CD4-positive, CD25-positive, alpha-beta regulatory T cell (primary cell): ENCODE data around the gene GIT2. TPM values are rescaled to one million over a fixed set of nuclear protein-coding genes. Genes with fewer than 3 reads are reported as not detected.
"Not testable (repeated sequence)": the region's sequence is repeated elsewhere in the genome, so short reads cannot be mapped to it uniquely, and the experiment has no call there.

Experiments used
- ATAC-seq, 2 donors: fragments of 150-1000 bp; cut with Tn5 transposase; one replicate each; pipeline ENCODE4 v1.10.0; 2021; ENCODE audit warnings: low read depth in 2 of 2, moderate number of reproducible peaks in 2 of 2, moderate library complexity in 1 of 2
- DNase-seq, 3 donors: peaks; one replicate each; pipeline versions ENCODE4 v3.0.0 to v3.0.0-alpha.2; 2012 to 2022; ENCODE audit warnings: mixed read lengths in 1 of 3
- H3K27ac ChIP-seq: one replicate; pipeline ENCODE4 v1.7.0; 2013; ENCODE audit warnings: mild to moderate bottlenecking, low read length; ENCODE audit not compliant: insufficient read depth, poor library complexity, severe bottlenecking
- H3K27me3 ChIP-seq: one replicate; pipeline ENCODE4 v1.7.0; 2013; ENCODE audit warnings: low read length; ENCODE audit not compliant: control insufficient read depth, insufficient read depth
- H3K36me3 ChIP-seq: one replicate; pipeline ENCODE4 v1.7.0; 2013; ENCODE audit warnings: mild to moderate bottlenecking, low read length, moderate library complexity; ENCODE audit not compliant: control insufficient read depth, insufficient read depth
- H3K4me1 ChIP-seq: 2 replicates; pipeline ENCODE4 v1.7.0; 2013; ENCODE audit warnings: mild to moderate bottlenecking, low read length; ENCODE audit not compliant: insufficient read depth, control insufficient read depth, poor library complexity, severe bottlenecking
- H3K4me3 ChIP-seq: one replicate; pipeline ENCODE4 v1.7.0; 2013; ENCODE audit warnings: low read depth, mild to moderate bottlenecking, low read length, moderate library complexity
- H3K9me3 ChIP-seq, 2 experiments: 1 replicate in 1 of 2; 2 replicates in 1 of 2; pipeline ENCODE4 v1.7.0; 2013; ENCODE audit warnings: low read length in 2 of 2, mild to moderate bottlenecking in 1 of 2, moderate library complexity in 1 of 2; ENCODE audit not compliant: control insufficient read depth in 2 of 2
- H3K27ac Mint-ChIP-seq, 3 donors: one replicate each; pipeline ENCODE4 v1.8.0; 2020 to 2022; ENCODE audit warnings: mild to moderate bottlenecking in 3 of 3, mixed read lengths in 3 of 3, moderate library complexity in 2 of 3
- H3K27me3 Mint-ChIP-seq: one replicate; pipeline ENCODE4 v1.8.0; 2022; ENCODE audit warnings: mild to moderate bottlenecking, mixed read lengths
- H3K36me3 Mint-ChIP-seq: one replicate; pipeline ENCODE4 v1.8.0; 2020; ENCODE audit warnings: mixed read lengths
- H3K4me1 Mint-ChIP-seq, 4 donors: one replicate each; pipeline ENCODE4 v1.8.0; 2020 to 2022; ENCODE audit warnings: mixed read lengths in 4 of 4, mild to moderate bottlenecking in 1 of 4
- H3K4me3 Mint-ChIP-seq, 4 donors: one replicate each; pipeline ENCODE4 v1.8.0; 2020 to 2022; ENCODE audit warnings: mild to moderate bottlenecking in 4 of 4, mixed read lengths in 4 of 4, moderate library complexity in 3 of 4
- H3K9me3 Mint-ChIP-seq, 7 donors: one replicate each; pipeline ENCODE4 v1.8.0; 2020 to 2022; ENCODE audit warnings: mixed read lengths in 7 of 7, mild to moderate bottlenecking in 3 of 7, moderate library complexity in 2 of 7
- polyA plus RNA-seq, 4 donors: library from polyadenylated mRNA; unstranded; fragments of 300-500 nt; fragmentation: Illumina TruSeq; gene quantifications; one replicate each; pipeline ENCODE4 v1.2.3, GENCODE V29; 2021
- total RNA-seq: library from RNA; stranded (reverse); gene quantifications from one replicate; pipeline ENCODE4 v1.2.3, GENCODE V29; 2022

Gene GIT2
- total and polyA plus RNA-seq, 5 donors from 2014 or later, result 79.0 to 95.3 (median 81.7) TPM

DNA sequence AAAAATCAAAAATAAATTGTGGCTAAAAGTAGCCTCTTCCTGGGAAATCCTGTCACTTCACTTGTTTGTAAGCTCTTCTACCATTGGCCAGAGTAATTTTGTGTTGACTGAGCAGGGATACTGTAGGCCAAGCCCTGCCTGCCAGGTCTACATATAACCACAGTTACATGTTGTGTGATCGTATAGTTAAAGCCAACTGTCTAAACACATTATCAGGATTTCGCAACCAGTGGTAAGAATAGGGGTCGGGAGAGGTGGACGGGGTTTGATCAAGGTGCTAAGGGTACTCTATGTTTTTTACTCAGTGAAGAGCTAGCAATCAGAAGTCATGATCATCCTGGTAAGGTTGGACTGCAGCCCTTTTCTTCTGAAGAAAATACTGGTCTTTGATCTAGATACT is 16.5 kb upstream of the GIT2 start:
- ATAC-seq (no peak), DNase-seq (no peak)
- peaks cover 38% of the 10 kb centered on the region for H3K36me3 ChIP-seq
- no peaks in the 10 kb centered on the region for H3K27me3 ChIP-seq
- peak overlapping the region; percentile 44 for H3K27ac ChIP-seq
- Mint-ChIP-seq H3K36me3 (peaks cover 23% of the 10 kb centered on the region), H3K27me3 (no peaks in the 10 kb centered on the region), H3K4me3 (no peak overlapping the region), H3K9me3 (no peaks in the 10 kb centered on the region), H3K27ac (peak overlapping the region; percentile 77 to 92 (median 78)), H3K4me1 (peaks cover 36 to 62% (median 49%) of the 10 kb centered on the region in 4 donors)
- H3K4me3 ChIP-seq, result no peak overlapping the region
- peaks cover 25% of the 10 kb centered on the region for H3K4me1 ChIP-seq
- H3K9me3 ChIP-seq, result no peaks in the 10 kb centered on the region

DNA sequence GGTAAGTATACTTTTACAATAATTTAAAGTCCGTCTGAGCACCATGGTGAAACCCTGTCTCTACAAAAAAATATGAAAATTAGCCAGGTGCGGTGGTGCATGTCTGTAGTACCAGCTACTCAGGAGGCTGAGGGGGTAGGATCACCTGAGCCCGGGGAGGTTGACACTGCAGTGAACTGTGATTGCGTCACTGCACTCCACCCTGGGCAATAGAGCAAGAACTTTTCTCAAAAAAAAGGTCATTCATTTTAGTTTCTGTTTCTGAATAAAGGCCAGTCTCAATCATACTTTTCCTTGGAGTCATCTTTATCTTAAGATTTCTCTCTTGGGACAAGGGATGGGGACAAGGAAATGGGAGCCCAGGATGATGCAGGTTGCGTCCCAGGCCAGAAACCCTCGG is 16.0 kb upstream of the GIT2 start:
- no peak for DNase-seq
- Mint-ChIP-seq H3K27ac (peak overlapping the region; percentile 15 to 92 (median 26)), H3K4me1 (peaks cover 36 to 65% (median 50%) of the 10 kb centered on the region in 4 donors)

DNA sequence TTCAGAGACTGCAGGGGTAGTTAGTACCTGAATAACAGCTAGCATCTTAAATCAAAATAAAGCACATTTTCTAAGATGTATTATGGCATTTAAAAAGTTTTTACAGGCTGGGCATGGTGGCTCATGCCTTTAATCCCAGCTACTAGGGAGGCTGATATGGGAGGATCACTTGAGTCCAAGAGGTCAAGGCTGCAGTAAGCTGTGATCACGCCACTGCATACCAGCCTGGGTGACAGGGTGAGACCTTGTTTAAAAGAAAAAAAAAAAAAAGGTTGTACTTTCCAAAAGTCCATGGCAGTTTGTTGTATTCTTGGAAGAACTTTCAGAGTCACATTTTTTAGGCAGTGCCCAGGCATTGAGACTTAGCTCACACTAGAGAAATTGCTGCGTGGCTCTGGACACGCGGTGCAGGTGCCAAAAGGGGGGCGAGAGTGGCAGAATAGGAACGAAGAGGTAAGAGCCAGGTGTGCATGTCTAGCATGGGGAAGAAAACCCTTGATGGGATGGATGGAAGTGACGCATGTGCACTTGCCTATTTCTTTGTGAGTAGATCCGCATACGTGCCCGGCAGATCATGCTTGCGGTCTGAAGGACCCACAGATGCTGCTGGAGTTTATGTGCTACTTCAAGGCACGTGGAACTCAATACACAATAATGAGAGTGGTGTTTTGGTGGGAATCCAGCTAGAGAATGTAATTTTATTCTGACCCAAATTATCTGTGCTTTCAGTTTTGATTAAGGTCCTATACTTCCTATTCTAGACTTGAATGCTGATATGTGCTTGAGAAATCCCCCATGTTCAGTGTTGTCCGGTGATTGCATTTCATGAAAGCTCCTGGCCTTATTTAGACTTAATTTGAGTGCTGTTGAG is 14.9 kb upstream of the GIT2 start:
- H3K4me3 Mint-ChIP-seq, result peak overlapping the region in 3 of 4 donors; percentile 6 to 22 (median 11)
- ATAC-seq (peak in 1 of 2 donors; percentile 29), DNase-seq (no peak)
- H3K4me1 ChIP-seq, result peaks cover 26% of the 10 kb centered on the region
- no peaks in the 10 kb centered on the region for H3K9me3 ChIP-seq
- H3K4me3 ChIP-seq, result peak overlapping the region; percentile 21
- peak overlapping the region; percentile 26 to 88 (median 79) for H3K27ac Mint-ChIP-seq
- H3K27me3 ChIP-seq, result no peaks in the 10 kb centered on the region
- peaks cover 26% of the 10 kb centered on the region for H3K36me3 ChIP-seq
- peak overlapping the region; percentile 3 for H3K27ac ChIP-seq
- H3K36me3 Mint-ChIP-seq, result peaks cover 22% of the 10 kb centered on the region
- no peaks in the 10 kb centered on the region for H3K9me3 Mint-ChIP-seq
- H3K4me1 Mint-ChIP-seq, result peaks cover 36 to 74% (median 59%) of the 10 kb centered on the region in 4 donors
- H3K27me3 Mint-ChIP-seq, result no peaks in the 10 kb centered on the region

More for the DNA sequence above, 16.0 kb upstream of the GIT2 start:
- Mint-ChIP-seq H3K4me3 (no peak overlapping the region), H3K9me3 (no peaks in the 10 kb centered on the region), H3K36me3 (peaks cover 23% of the 10 kb centered on the region), H3K27me3 (no peaks in the 10 kb centered on the region)
- Histone ChIP-seq H3K27me3 (no peaks in the 10 kb centered on the region), H3K36me3 (peaks cover 34% of the 10 kb centered on the region), H3K27ac (peak overlapping the region; percentile 44), H3K4me1 (peaks cover 26% of the 10 kb centered on the region), H3K4me3 (no peak overlapping the region), H3K9me3 (no peaks in the 10 kb centered on the region)
- peak in 1 of 2 donors; percentile 58 for ATAC-seq

DNA sequence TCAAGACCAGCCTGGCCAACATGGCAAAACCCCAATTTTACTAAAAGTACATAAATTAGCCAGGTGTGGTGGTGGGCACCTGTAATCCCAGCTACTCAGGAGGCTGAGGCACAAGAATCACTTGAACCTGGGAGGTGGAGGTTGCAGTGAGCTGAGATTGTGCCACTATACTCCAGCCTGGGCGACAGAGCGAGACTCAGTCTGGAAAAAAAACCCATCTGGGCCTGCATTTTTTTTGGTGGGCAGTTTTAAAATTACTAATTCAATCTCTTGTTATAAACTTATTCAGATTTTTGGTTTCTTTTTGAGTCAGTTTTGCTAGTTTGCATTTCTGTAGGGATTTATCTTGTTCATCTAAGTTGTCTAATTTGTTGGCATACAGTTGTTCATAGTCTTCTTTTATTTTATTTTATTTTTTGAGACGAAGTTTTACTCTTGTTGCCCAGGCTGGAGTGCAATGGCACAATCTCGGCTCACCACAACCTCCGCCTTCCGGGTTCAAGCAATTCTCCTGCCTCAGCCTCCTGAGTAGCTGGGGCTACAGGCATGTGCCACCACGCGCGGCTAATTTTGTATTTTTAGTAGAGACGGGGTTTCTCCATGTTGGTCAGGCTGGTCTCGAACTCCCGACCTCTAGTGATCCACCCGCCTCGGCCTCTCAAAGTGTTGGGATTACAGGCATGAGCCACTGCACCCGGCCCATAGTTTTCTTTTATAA is 12.7 kb upstream of the GIT2 start:
- H3K4me3 ChIP-seq, H3K27ac ChIP-seq, H3K9me3 ChIP-seq, H3K27me3 Mint-ChIP-seq, DNase-seq, H3K9me3 Mint-ChIP-seq, H3K27me3 ChIP-seq, ATAC-seq: not testable (repeated sequence)
- Histone ChIP-seq H3K4me1 (peaks cover 34% of the 10 kb centered on the region), H3K36me3 (peaks cover 19% of the 10 kb centered on the region)
- Mint-ChIP-seq H3K27ac (peak overlapping the region; percentile 47 to 83 (median 75)), H3K4me3 (peak overlapping the region in 3 of 4 donors; percentile 8 to 71 (median 9)), H3K4me1 (peaks cover 35 to 85% (median 64%) of the 10 kb centered on the region in 4 donors), H3K36me3 (peaks cover 19% of the 10 kb centered on the region)

DNA sequence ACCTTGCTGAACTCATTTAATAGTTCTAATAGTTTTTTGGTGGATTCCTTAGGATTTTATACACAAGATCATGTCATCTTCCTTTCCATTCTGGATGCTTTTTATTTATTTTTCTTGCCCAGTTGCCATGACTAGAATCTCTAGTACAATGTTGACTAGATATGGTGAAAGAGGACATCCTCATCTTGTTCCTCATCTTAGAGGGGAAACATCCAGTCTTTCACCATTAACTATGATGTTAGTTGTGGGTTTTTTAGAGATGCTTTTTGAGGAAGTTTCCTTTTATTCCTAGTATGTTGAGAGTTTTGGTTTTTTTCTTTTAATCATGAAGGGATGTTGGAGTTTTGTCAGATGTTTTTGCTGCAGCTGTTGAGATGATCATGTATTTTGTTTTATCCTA is 11.7 kb upstream of the GIT2 start:
- no peaks in the 10 kb centered on the region for H3K9me3 ChIP-seq
- no peaks in the 10 kb centered on the region for H3K27me3 ChIP-seq
- H3K36me3 ChIP-seq, result peaks cover 15% of the 10 kb centered on the region
- H3K4me3 ChIP-seq, result peak overlapping the region; percentile 40
- ATAC-seq (no peak), DNase-seq (no peak)
- Mint-ChIP-seq H3K36me3 (peaks cover 17% of the 10 kb centered on the region), H3K4me1 (peaks cover 35 to 92% (median 70%) of the 10 kb centered on the region in 4 donors), H3K4me3 (peak overlapping the region in 2 of 4 donors; percentile 31 to 53), H3K9me3 (no peaks in the 10 kb centered on the region), H3K27me3 (no peaks in the 10 kb centered on the region), H3K27ac (peak overlapping the region in 2 of 3 donors; percentile 33 to 75)
- H3K4me1 ChIP-seq, result peaks cover 38% of the 10 kb centered on the region
- H3K27ac ChIP-seq, result no peak overlapping the region

DNA sequence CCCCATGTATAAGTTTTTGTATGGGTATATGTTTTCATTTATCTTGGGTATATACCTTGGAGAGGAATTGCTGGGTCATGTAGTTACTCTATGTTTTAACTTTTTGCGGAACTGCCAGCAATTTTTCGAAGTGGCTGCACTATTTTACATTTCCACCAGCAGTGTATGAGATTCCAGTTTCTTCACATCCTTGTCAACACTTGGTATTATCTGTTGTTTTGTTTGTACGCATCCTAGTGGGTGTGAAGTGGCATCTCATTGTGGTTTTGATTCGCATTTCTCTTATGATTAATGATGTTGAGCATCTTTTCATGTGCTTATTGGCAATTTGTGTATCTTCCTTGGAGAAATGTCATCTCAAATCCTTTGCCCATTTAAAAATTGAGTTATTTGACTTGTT is 9.9 kb upstream of the GIT2 start:
- Mint-ChIP-seq H3K9me3 (no peaks in the 10 kb centered on the region), H3K27me3 (no peaks in the 10 kb centered on the region), H3K27ac (peak overlapping the region in 2 of 3 donors; percentile 18 to 94), H3K36me3 (peaks cover 7% of the 10 kb centered on the region), H3K4me3 (peak overlapping the region in 2 of 4 donors; percentile 24 to 53), H3K4me1 (peaks cover 21 to 93% (median 66%) of the 10 kb centered on the region in 4 donors)
- H3K9me3 ChIP-seq, result no peaks in the 10 kb centered on the region
- H3K27ac ChIP-seq, result no peak overlapping the region
- DNase-seq (no peak), ATAC-seq (no peak)
- H3K4me3 ChIP-seq, result no peak overlapping the region
- no peaks in the 10 kb centered on the region for H3K27me3 ChIP-seq
- peaks cover 41% of the 10 kb centered on the region for H3K4me1 ChIP-seq
- H3K36me3 ChIP-seq, result peaks cover 7% of the 10 kb centered on the region

DNA sequence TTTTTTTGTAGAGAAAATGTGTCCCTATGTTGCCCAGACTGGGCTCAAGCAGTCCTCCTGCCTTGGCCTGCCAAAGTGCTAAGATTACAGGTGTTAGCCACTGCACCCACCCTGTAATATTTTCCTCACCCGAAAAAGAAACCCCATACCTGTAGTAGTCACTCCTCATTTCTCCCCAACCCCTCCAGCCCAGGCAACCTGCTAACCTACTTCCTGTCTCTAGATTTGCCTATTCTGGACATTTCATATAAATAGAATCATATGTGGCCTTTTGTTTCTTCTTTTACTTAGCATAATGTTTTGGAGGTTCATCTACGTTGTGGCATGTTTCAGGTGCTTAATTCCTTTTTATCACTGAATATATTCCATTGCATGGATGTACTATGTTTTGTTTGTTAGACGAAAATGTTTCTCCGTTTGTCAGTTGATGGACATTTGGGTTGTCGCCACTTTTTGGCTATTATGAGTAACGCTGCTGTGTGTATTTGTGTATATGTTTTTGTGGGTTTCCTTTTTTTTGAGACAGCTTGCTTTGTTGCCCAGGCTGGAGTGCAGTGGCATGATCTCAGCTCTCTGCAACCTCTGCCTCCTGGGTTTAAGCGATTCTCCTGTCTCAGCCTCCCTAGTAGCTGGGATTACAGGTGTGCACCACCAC is 9.3 kb upstream of the GIT2 start:
- H3K4me3 Mint-ChIP-seq, result peak overlapping the region; percentile 35 to 78 (median 65)
- H3K36me3 ChIP-seq, result peaks cover 7% of the 10 kb centered on the region
- H3K27me3 Mint-ChIP-seq, result no peaks in the 10 kb centered on the region
- H3K9me3 Mint-ChIP-seq, result no peaks in the 10 kb centered on the region
- H3K9me3 ChIP-seq, result no peaks in the 10 kb centered on the region
- DNase-seq (peak in 1 of 3 donors; percentile 51), ATAC-seq (peak; percentile 43 to 51)
- peak overlapping the region; percentile 70 to 94 (median 87) for H3K27ac Mint-ChIP-seq
- peak overlapping the region; percentile 41 for H3K4me3 ChIP-seq
- peaks cover 21 to 93% (median 67%) of the 10 kb centered on the region in 4 donors for H3K4me1 Mint-ChIP-seq
- no peaks in the 10 kb centered on the region for H3K27me3 ChIP-seq
- peak overlapping the region; percentile 30 for H3K27ac ChIP-seq
- H3K36me3 Mint-ChIP-seq, result peaks cover 7% of the 10 kb centered on the region
- peaks cover 47% of the 10 kb centered on the region for H3K4me1 ChIP-seq
